Right atrium auricular region (tissue), 2 donors: ENCODE measurements around the gene SIGLEC15. TPM values are rescaled to one million over a fixed set of nuclear protein-coding genes. Genes with fewer than 3 reads are reported as not detected.

Source experiments
- DNase-seq: peaks from one replicate; pipeline ENCODE4 v3.0.0-alpha.2; 2019; ENCODE audit warnings: low spot score
- H3K27ac ChIP-seq, 2 donors: fragments of 200-600 bp; sonication (generic); 1 replicate in 1 of 2; 2 replicates in 1 of 2; pipeline ENCODE4 v1.5.1; 2016 to 2019
- H3K27me3 ChIP-seq, 2 donors: fragments of 200-600 bp; sonication (generic); one replicate each; pipeline versions ENCODE4 v1.5.1 to v1.6.0; 2017 to 2019
- H3K36me3 ChIP-seq: fragments of 200-600 bp; sonication (generic); one replicate; pipeline ENCODE4 v1.5.1; 2016
- H3K4me1 ChIP-seq, 2 donors: fragments of 200-600 bp; sonication (generic); one replicate each; pipeline versions ENCODE4 v1.5.1 to v1.6.0; 2017 to 2019
- H3K4me3 ChIP-seq, 2 donors: fragments of 200-600 bp; sonication (generic); 1 replicate in 1 of 2; 2 replicates in 1 of 2; pipeline ENCODE4 v1.5.1; 2017 to 2019; ENCODE audit warnings: mild to moderate bottlenecking in 1 of 2, moderate library complexity in 1 of 2
- H3K9me3 ChIP-seq, 2 donors: fragments of 200-600 bp; sonication (generic); one replicate each; pipeline ENCODE4 v1.5.1; 2019
- CTCF ChIP-seq, 2 donors: fragments of 200-600 bp; sonication (generic); IDR thresholded peaks; one replicate each; pipeline ENCODE4 v1.5.1; 2019; ENCODE audit warnings: antibody characterized with exemption in 2 of 2
- total RNA-seq, 2 donors: library from RNA; depleted of rRNA; stranded (reverse); fragments of >200 nt; gene quantifications; one replicate each; pipeline ENCODE4 v1.1.0, GENCODE V29; 2016

The SIGLEC15 gene
- total RNA-seq, 2 donors from 2014 or later: 1.9 TPM; not detected in 1

- DNase-seq: no peak
- no peak for TF ChIP-seq CTCF (IDR thresholded peaks at IDR 0.05)
- H3K27ac ChIP-seq: no peak overlapping the region
Observed at GRCh38 chr18:45851161-45851925, 25.9 kb downstream of the SIGLEC15 start.

GRCh38 chr18:45852631-45853030 lies 27.2 kb downstream of the SIGLEC15 start:
- no peak overlapping the region for H3K27ac ChIP-seq
- H3K9me3 ChIP-seq: no peaks in the 10 kb centered on the region
- H3K36me3 ChIP-seq: peaks cover 48% of the 10 kb centered on the region
- no peak for TF ChIP-seq CTCF (IDR thresholded peaks at IDR 0.05)
- no peak for DNase-seq
- H3K4me1 ChIP-seq: no peaks in the 10 kb centered on the region
- no peaks in the 10 kb centered on the region for H3K27me3 ChIP-seq
- no peak overlapping the region for H3K4me3 ChIP-seq

More at GRCh38 chr18:45851161-45851925, 25.9 kb downstream of the SIGLEC15 start:
- H3K27me3 ChIP-seq: no peaks in the 10 kb centered on the region
- H3K4me1 ChIP-seq: no peaks in the 10 kb centered on the region
- no peak overlapping the region for H3K4me3 ChIP-seq
- peaks cover 35% of the 10 kb centered on the region for H3K36me3 ChIP-seq
- no peaks in the 10 kb centered on the region for H3K9me3 ChIP-seq

- Histone ChIP-seq H3K4me3 (no peak overlapping the region), H3K9me3 (no peaks in the 10 kb centered on the region), H3K4me1 (no peaks in the 10 kb centered on the region), H3K27ac (no peak overlapping the region), H3K36me3 (peaks cover 63% of the 10 kb centered on the region), H3K27me3 (no peaks in the 10 kb centered on the region)
- no peak for TF ChIP-seq CTCF (IDR thresholded peaks at IDR 0.05)
- DNase-seq: no peak
Observed at GRCh38 chr18:45854036-45854586, 28.6 kb downstream of the SIGLEC15 start.

- Histone ChIP-seq H3K36me3 (peaks cover 75% of the 10 kb centered on the region), H3K4me1 (no peaks in the 10 kb centered on the region), H3K27me3 (no peaks in the 10 kb centered on the region), H3K4me3 (no peak overlapping the region), H3K9me3 (no peaks in the 10 kb centered on the region), H3K27ac (no peak overlapping the region)
- DNase-seq: no peak
- no peak for TF ChIP-seq CTCF (IDR thresholded peaks at IDR 0.05)
Observed at GRCh38 chr18:45856531-45856930, 31.1 kb downstream of the SIGLEC15 start.

GRCh38 chr18:45859334-45859733 lies 33.9 kb downstream of the SIGLEC15 start:
- Histone ChIP-seq H3K27ac (no peak overlapping the region), H3K27me3 (no peaks in the 10 kb centered on the region), H3K4me1 (no peaks in the 10 kb centered on the region), H3K4me3 (no peak overlapping the region), H3K9me3 (no peaks in the 10 kb centered on the region), H3K36me3 (peaks cover 87% of the 10 kb centered on the region)
- DNase-seq: no peak
- no peak for TF ChIP-seq CTCF (IDR thresholded peaks at IDR 0.05)
